ENCODE data around the gene PDE6H. TPM values are rescaled to one million over a fixed set of nuclear protein-coding genes. Genes with fewer than 3 reads are reported as not detected.

PDE6H gene
- polyA plus RNA-seq, 1 of the 3 experiments (the other 2 are of a cell fraction), result not detected

DNA sequence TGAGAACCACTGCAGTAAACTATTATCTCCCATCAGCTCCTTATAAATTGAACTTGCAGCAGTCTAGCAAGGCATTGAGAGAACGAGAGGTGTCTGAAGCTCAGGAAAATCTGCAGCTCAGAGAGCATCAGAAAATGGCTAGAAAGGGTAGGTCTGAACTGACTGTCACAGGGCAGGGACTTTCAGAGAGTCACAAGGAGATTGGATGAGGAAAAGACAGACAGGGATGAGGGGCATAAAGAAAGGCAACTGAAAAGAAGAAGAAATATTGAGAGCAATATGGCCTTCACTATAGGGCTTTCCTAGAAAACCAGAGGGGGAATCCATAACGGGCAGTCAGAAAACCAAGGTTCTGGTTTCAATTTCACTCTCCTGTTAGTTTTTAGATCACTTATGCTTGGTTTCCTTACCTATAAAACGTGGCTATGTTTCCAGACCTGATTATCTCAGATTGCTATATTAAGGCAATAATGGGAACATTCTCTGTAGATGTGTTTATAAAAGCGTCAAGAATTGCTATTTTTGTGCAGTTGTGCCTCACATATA is 40.9 kb downstream of the PDE6H start:
- no peak overlapping the region for H2AFZ ChIP-seq (ENCODE audit: low read depth)
- ChIA-PET POLR2A (no interaction called here), CTCF (no interaction called here)
- H3K9me3 ChIP-seq, result 0 out of 2 replicates have a peak, but pooled peaks cover 3% of the 10 kb centered on the region
- peaks cover 18% of the 10 kb centered on the region; the same call in 1 of the 2 replicates for H3K27me3 ChIP-seq (ENCODE audit: insufficient read depth)
- DNase-seq, result no peak
- H3K9me2 ChIP-seq, result no peaks in the 10 kb centered on the region
- H3F3A ChIP-seq (replicated peaks; ENCODE audit: insufficient read depth), result no peaks in the 10 kb centered on the region
- WGBS (ENCODE audit: low lambda C conversion rate), result 16% methylated on average over 4 of the region's 4 CpGs
- H3K9ac ChIP-seq, result no peak overlapping the region
- H3K4me3 ChIP-seq (ENCODE audit: low read depth in 2 of 2, low read length in 1 of 2), result no peak overlapping the region
- TF ChIP-seq FOSL2 (IDR thresholded peaks at IDR 0.05; ENCODE audit: borderline replicate concordance, low read depth), result no peak
- no peak for TF ChIP-seq TAF1 (IDR thresholded peaks at IDR 0.05; ENCODE audit: borderline replicate concordance, low read depth, low read length)
- TF ChIP-seq FOXM1 (IDR thresholded peaks at IDR 0.05; ENCODE audit: low read depth), result no peak
- no peak for TF ChIP-seq EZH2phosphoT487 (IDR thresholded peaks at IDR 0.05; ENCODE audit: borderline replicate concordance, low read depth)
- TF ChIP-seq GATA2 (CRISPR knock-in tag; IDR thresholded peaks at IDR 0.05), result no peak
- TF ChIP-seq, protein P1, sequence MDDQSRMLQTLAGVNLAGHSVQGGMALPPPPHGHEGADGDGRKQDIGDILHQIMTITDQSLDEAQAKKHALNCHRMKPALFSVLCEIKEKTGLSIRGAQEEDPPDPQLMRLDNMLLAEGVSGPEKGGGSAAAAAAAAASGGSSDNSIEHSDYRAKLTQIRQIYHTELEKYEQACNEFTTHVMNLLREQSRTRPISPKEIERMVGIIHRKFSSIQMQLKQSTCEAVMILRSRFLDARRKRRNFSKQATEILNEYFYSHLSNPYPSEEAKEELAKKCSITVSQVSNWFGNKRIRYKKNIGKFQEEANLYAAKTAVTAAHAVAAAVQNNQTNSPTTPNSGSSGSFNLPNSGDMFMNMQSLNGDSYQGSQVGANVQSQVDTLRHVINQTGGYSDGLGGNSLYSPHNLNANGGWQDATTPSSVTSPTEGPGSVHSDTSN (IDR thresholded peaks at IDR 0.05), result no peak
- TF ChIP-seq RAD21 (IDR thresholded peaks at IDR 0.05; ENCODE audit: low read length), result no peak
- no peaks in the 10 kb centered on the region for H4K20me1 ChIP-seq (ENCODE audit: insufficient read depth)
- no peak overlapping the region for H3K27ac ChIP-seq (ENCODE audit: low read depth in 2 of 2, low read length in 1 of 2)
- no peaks in the 10 kb centered on the region for H3K4me1 ChIP-seq (ENCODE audit: control insufficient read depth in 1 of 2, insufficient read depth in 2 of 2, low read depth in 1 of 2, low read length in 1 of 2)
- H3K79me2 ChIP-seq (ENCODE audit: insufficient read depth), result no peaks in the 10 kb centered on the region
- no peaks in the 10 kb centered on the region for H3K36me3 ChIP-seq (replicated peaks in 1 of 2; ENCODE audit: control insufficient read depth in 1 of 2, insufficient read depth in 2 of 2, low read length in 1 of 2)
- H3K4me2 ChIP-seq, result 0 out of 2 replicates have a peak overlapping the region, but pooled peaks have one; percentile 12

DNA sequence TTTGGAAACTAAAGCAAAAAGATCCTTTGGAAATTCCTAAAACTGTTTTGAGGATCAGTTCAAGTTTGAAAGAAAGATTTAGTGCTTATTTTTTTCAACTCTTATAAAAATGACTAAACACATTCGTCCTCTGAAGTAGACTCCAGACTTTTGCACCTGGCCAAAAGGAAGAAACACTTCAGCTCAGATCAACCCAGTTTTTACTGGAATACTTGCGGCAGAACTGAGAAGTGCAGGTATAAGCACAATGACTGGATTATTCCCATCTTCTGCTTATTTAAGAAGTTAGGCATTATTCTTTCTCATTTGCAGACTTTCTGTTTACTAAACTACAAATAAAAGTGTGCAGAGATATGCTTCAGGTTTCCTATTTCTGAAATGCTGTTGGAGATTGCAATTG is 41.9 kb downstream of the PDE6H start:
- Histone ChIP-seq H4K20me1 (ENCODE audit: insufficient read depth) (no peaks in the 10 kb centered on the region), H3F3A (replicated peaks; ENCODE audit: insufficient read depth) (no peaks in the 10 kb centered on the region), H3K9ac (no peak overlapping the region), H3K27ac (ENCODE audit: low read depth in 2 of 2, low read length in 1 of 2) (no peak overlapping the region), H3K9me2 (no peaks in the 10 kb centered on the region), H3K27me3 (ENCODE audit: insufficient read depth) (peaks cover 23% of the 10 kb centered on the region; the same call in 1 of the 2 replicates), H3K79me2 (ENCODE audit: insufficient read depth) (no peaks in the 10 kb centered on the region), H2AFZ (ENCODE audit: low read depth) (0 out of 2 replicates have a peak overlapping the region, but pooled peaks have one; percentile 0), H3K4me1 (ENCODE audit: control insufficient read depth in 1 of 2, insufficient read depth in 2 of 2, low read depth in 1 of 2, low read length in 1 of 2) (no peaks in the 10 kb centered on the region), H3K9me3 (0 out of 2 replicates have a peak, but pooled peaks cover 3% of the 10 kb centered on the region), H3K36me3 (replicated peaks in 1 of 2; ENCODE audit: control insufficient read depth in 1 of 2, insufficient read depth in 2 of 2, low read length in 1 of 2) (no peaks in the 10 kb centered on the region), H3K4me3 (ENCODE audit: low read depth in 2 of 2, low read length in 1 of 2) (no peak overlapping the region), H3K4me2 (no peak overlapping the region)
- POLR2A ChIA-PET, result no interaction called here
- TF ChIP-seq, protein P2, sequence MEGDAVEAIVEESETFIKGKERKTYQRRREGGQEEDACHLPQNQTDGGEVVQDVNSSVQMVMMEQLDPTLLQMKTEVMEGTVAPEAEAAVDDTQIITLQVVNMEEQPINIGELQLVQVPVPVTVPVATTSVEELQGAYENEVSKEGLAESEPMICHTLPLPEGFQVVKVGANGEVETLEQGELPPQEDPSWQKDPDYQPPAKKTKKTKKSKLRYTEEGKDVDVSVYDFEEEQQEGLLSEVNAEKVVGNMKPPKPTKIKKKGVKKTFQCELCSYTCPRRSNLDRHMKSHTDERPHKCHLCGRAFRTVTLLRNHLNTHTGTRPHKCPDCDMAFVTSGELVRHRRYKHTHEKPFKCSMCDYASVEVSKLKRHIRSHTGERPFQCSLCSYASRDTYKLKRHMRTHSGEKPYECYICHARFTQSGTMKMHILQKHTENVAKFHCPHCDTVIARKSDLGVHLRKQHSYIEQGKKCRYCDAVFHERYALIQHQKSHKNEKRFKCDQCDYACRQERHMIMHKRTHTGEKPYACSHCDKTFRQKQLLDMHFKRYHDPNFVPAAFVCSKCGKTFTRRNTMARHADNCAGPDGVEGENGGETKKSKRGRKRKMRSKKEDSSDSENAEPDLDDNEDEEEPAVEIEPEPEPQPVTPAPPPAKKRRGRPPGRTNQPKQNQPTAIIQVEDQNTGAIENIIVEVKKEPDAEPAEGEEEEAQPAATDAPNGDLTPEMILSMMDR (IDR thresholded peaks at IDR 0.05), result peak; percentile 11; the same call in 1 of the 2 replicates
- TF ChIP-seq, protein P3, sequence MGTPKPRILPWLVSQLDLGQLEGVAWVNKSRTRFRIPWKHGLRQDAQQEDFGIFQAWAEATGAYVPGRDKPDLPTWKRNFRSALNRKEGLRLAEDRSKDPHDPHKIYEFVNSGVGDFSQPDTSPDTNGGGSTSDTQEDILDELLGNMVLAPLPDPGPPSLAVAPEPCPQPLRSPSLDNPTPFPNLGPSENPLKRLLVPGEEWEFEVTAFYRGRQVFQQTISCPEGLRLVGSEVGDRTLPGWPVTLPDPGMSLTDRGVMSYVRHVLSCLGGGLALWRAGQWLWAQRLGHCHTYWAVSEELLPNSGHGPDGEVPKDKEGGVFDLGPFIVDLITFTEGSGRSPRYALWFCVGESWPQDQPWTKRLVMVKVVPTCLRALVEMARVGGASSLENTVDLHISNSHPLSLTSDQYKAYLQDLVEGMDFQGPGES (IDR thresholded peaks at IDR 0.05; ENCODE audit: low read depth, low read length), result no peak
- TF ChIP-seq, protein P4, sequence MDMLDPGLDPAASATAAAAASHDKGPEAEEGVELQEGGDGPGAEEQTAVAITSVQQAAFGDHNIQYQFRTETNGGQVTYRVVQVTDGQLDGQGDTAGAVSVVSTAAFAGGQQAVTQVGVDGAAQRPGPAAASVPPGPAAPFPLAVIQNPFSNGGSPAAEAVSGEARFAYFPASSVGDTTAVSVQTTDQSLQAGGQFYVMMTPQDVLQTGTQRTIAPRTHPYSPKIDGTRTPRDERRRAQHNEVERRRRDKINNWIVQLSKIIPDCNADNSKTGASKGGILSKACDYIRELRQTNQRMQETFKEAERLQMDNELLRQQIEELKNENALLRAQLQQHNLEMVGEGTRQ (IDR thresholded peaks at IDR 0.05; ENCODE audit: borderline replicate concordance, low read depth, low read length), result no peak
- TF ChIP-seq MXI1 (IDR thresholded peaks at IDR 0.05; ENCODE audit: low read depth, low read length) (no peak), CHD2 (IDR thresholded peaks at IDR 0.05; ENCODE audit: low read length, partially characterized antibody) (no peak), TAF1 (IDR thresholded peaks at IDR 0.05; ENCODE audit: borderline replicate concordance, low read depth, low read length) (no peak), ELF1 (IDR thresholded peaks at IDR 0.05) (no peak)
- 19% methylated on average over 2 of the region's 2 CpGs for WGBS (ENCODE audit: low lambda C conversion rate)
- no peak for DNase-seq
- CTCF ChIA-PET, result no interaction called here

Measured in SK-N-SH (cell line).